Loucy (cell line): ENCODE measurements around the gene KRTAP10-11.
"Not testable (repeated sequence)": the region's sequence is repeated elsewhere in the genome, so short reads cannot be mapped to it uniquely, and the experiment has no call there.

Source experiments
- CTCF ChIP-seq: fragments of 200-600 bp; sonication (generic); conservative IDR thresholded peaks from 2 replicates; pipeline ENCODE4 v1.5.1; 2014; ENCODE audit warnings: mild to moderate bottlenecking, antibody characterized with exemption, low read length
- EZH2phosphoT487 ChIP-seq: fragments of 200-600 bp; IDR thresholded peaks from 2 replicates; pipeline ENCODE4 v1.6.1; 2018; ENCODE audit warnings: antibody characterized with exemption, mild to moderate bottlenecking, moderate library complexity, borderline replicate concordance

- not testable (repeated sequence) for TF ChIP-seq CTCF, EZH2phosphoT487
Measured at GRCh38 chr21:44646366-44647221, at the start of gene KRTAP10-11.
